ENCODE data around the gene USP35.

- no peak for TF ChIP-seq POLR2A (IDR thresholded peaks at IDR 0.05; ENCODE audit: extremely low read depth, insufficient read length)
- no peak for TF ChIP-seq CTCF (IDR thresholded peaks at IDR 0.05; ENCODE audit: low read depth, low read length)
- no peak for TF ChIP-seq MAX (IDR thresholded peaks at IDR 0.05; ENCODE audit: low read depth, low read length)
- no peak for TF ChIP-seq MYC (IDR thresholded peaks at IDR 0.05; ENCODE audit: low read depth, low read length)
These were observed 9.1 kb downstream of the USP35 start for GRCh38 chr11:78197816-78198215.

All from NB4 (cell line).